HEK293 (cell line): ENCODE data around the gene PLEKHG2.

Source experiments
- CTCF ChIA-PET: fragments of 350-600 bp; formaldehyde crosslinking; extraction: SDS; loops from one replicate; lab custom pipeline; 2021; ENCODE audit warnings: antibody characterized with exemption; lab: Yijun Ruan, JAX
- POLR2A ChIA-PET: fragments of 300-600 bp; formaldehyde crosslinking; extraction: SDS; loops from one replicate; lab custom pipeline; 2020; ENCODE audit warnings: antibody characterized with exemption, inconsistent platforms; lab: Yijun Ruan, JAX
- H3K27ac ChIP-seq: fragments of 200-500 bp; sonication (Bioruptor generic); 2 replicates; pipeline ENCODE4 v1.5.1; 2014; ENCODE audit warnings: low read depth, low read length, control low read depth, inconsistent platforms; ENCODE audit errors: extremely low read depth
- H3K36me3 ChIP-seq, 2 experiments: fragments of 200-500 bp in 1 of 2; sonication (Bioruptor generic) in 1 of 2; 1 replicate in 1 of 2; 2 replicates in 1 of 2; pipeline ENCODE4 v1.5.1; 2014 to 2017; ENCODE audit warnings: inconsistent platforms in 2 of 2, low read length in 2 of 2; ENCODE audit not compliant: control insufficient read depth in 2 of 2, insufficient read depth in 1 of 2
- H3K4me1 ChIP-seq: fragments of 200-500 bp; sonication (Bioruptor generic); 2 replicates; pipeline ENCODE4 v1.5.1; 2014; ENCODE audit warnings: mild to moderate bottlenecking, low read length, inconsistent platforms; ENCODE audit not compliant: control insufficient read depth, insufficient read depth
- H3K4me3 ChIP-seq: 2 replicates; pipeline ENCODE4 v1.5.1; 2011; ENCODE audit warnings: low read depth, mild to moderate bottlenecking, control low read depth, low read length, moderate library complexity
- H3K9me3 ChIP-seq: fragments of 200-500 bp; sonication (Bioruptor generic); 2 replicates; pipeline ENCODE4 v1.5.1; 2014; ENCODE audit warnings: low read depth, low read length, inconsistent platforms; ENCODE audit not compliant: control insufficient read depth, insufficient read depth
- AEBP2 ChIP-seq: fragments of 450-650 bp; formaldehyde crosslinking; IDR thresholded peaks from 2 replicates; pipeline ENCODE4 v1.5.1; 2016; ENCODE audit warnings: missing biosample characterization, missing genetic modification characterization, borderline replicate concordance
- OVOL3 ChIP-seq: fragments of 450-650 bp; formaldehyde crosslinking; IDR thresholded peaks from 2 replicates; pipeline ENCODE4 v1.5.1; 2016; ENCODE audit warnings: missing biosample characterization, missing genetic modification characterization
- TCF7L2 ChIP-seq: IDR thresholded peaks from 2 replicates; pipeline ENCODE4 v1.6.1; 2011; ENCODE audit warnings: low read depth, mild to moderate bottlenecking, inconsistent platforms, low read length, moderate library complexity, borderline replicate concordance
- ZBTB48 ChIP-seq: fragments of 450-650 bp; formaldehyde crosslinking; IDR thresholded peaks from 2 replicates; pipeline ENCODE4 v1.5.1; 2016; ENCODE audit warnings: missing biosample characterization, missing genetic modification characterization
- ZBTB7A ChIP-seq: fragments of 450-650 bp; formaldehyde crosslinking; IDR thresholded peaks from 2 replicates; pipeline ENCODE4 v1.5.1; 2016; ENCODE audit warnings: low read depth, missing biosample characterization, missing genetic modification characterization
- ZNF146 ChIP-seq: fragments of 450-650 bp; formaldehyde crosslinking; IDR thresholded peaks from 2 replicates; pipeline ENCODE4 v1.5.1; 2016; ENCODE audit warnings: missing biosample characterization, missing genetic modification characterization
- ZNF174 ChIP-seq: fragments of 450-650 bp; formaldehyde crosslinking; IDR thresholded peaks from 2 replicates; pipeline ENCODE4 v1.5.0; 2017; ENCODE audit warnings: missing biosample characterization, mild to moderate bottlenecking, missing genetic modification characterization
- ZNF423 ChIP-seq: fragments of 450-650 bp; formaldehyde crosslinking; IDR thresholded peaks from 2 replicates; pipeline ENCODE4 v1.5.1; 2016; ENCODE audit warnings: missing biosample characterization, missing genetic modification characterization
- ZNF530 ChIP-seq: fragments of 450-650 bp; formaldehyde crosslinking; IDR thresholded peaks from 2 replicates; pipeline ENCODE4 v1.5.1; 2016; ENCODE audit warnings: low read depth, missing biosample characterization, missing genetic modification characterization
- ZNF544 ChIP-seq: fragments of 450-650 bp; formaldehyde crosslinking; IDR thresholded peaks from 2 replicates; pipeline ENCODE4 v1.5.0; 2017; ENCODE audit warnings: missing biosample characterization, missing genetic modification characterization
- ZNF548 ChIP-seq: fragments of 450-650 bp; formaldehyde crosslinking; IDR thresholded peaks from 2 replicates; pipeline ENCODE4 v1.5.1; 2016; ENCODE audit warnings: missing biosample characterization, missing genetic modification characterization
- ZNF658 ChIP-seq: fragments of 450-650 bp; formaldehyde crosslinking; IDR thresholded peaks from 2 replicates; pipeline ENCODE4; 2016; ENCODE audit warnings: missing biosample characterization, missing genetic modification characterization
- ZNF768 ChIP-seq: fragments of 450-650 bp; formaldehyde crosslinking; IDR thresholded peaks from 2 replicates; pipeline ENCODE4 v1.5.1; 2018; ENCODE audit warnings: missing biosample characterization, mild to moderate bottlenecking, missing genetic modification characterization
- ZSCAN30 ChIP-seq: fragments of 450-650 bp; IDR thresholded peaks from 2 replicates; pipeline ENCODE4 v1.5.1; 2018; ENCODE audit warnings: missing biosample characterization, mild to moderate bottlenecking, missing genetic modification characterization, moderate library complexity
- ZSCAN4 ChIP-seq: fragments of 450-650 bp; formaldehyde crosslinking; IDR thresholded peaks from 2 replicates; pipeline ENCODE4 v1.5.1; 2017; ENCODE audit warnings: missing biosample characterization, missing genetic modification characterization
- ZSCAN5A ChIP-seq: fragments of 450-650 bp; formaldehyde crosslinking; IDR thresholded peaks from 2 replicates; pipeline ENCODE4 v1.5.1; 2016; ENCODE audit warnings: missing biosample characterization, missing genetic modification characterization
- TF ChIP-seq, protein P1 (sequence below): fragments of 450-650 bp; formaldehyde crosslinking; IDR thresholded peaks from 2 replicates; pipeline ENCODE4 v1.5.1; 2017; ENCODE audit warnings: missing biosample characterization, missing genetic modification characterization
- TF ChIP-seq, protein P2 (sequence below): fragments of 450-650 bp; formaldehyde crosslinking; IDR thresholded peaks from 2 replicates; pipeline ENCODE4 v1.5.1; 2016; ENCODE audit warnings: missing biosample characterization, missing genetic modification characterization
- TF ChIP-seq, protein P3 (sequence below): fragments of 450-650 bp; formaldehyde crosslinking; IDR thresholded peaks from 2 replicates; pipeline ENCODE4 v1.5.1; 2016; ENCODE audit warnings: missing biosample characterization, missing genetic modification characterization
- TF ChIP-seq, protein P4 (sequence below): fragments of 450-650 bp; formaldehyde crosslinking; conservative IDR thresholded peaks from 2 replicates; pipeline ENCODE4 v1.5.1; 2016; ENCODE audit warnings: low read depth, missing biosample characterization, missing genetic modification characterization

PLEKHG2 gene

GRCh38 chr19:39410831-39411080 is 1.7 kb upstream of the PLEKHG2 start (continued):
- TF ChIP-seq ZSCAN4 (tag by site-specific recombination), result no peak

GRCh38 chr19:39411081-39411831 is 1.2 kb upstream of the PLEKHG2 start:
- no peaks in the 10 kb centered on the region for H3K9me3 ChIP-seq
- peaks cover 12 to 17% of the 10 kb centered on the region in 2 experiments; a peak in 2 of 3 replicates for H3K36me3 ChIP-seq
- peak overlapping the region; percentile 58; the same call in 1 of the 2 replicates for H3K27ac ChIP-seq
- H3K4me1 ChIP-seq, result peaks cover 41% of the 10 kb centered on the region
- no peak overlapping the region for H3K4me3 ChIP-seq
- ChIA-PET CTCF (interaction anchor here (0.5 to 2.4 kb wide), 59 partner anchors 8 to 681 kb away, joined by 3 to 144 read pairs (median 4); partner anchors contain the start of genes EID2, EID2B, FBXO17 and GMFG), POLR2A (interaction anchor here (0.5 to 2.4 kb wide), 7 partner anchors 9 to 29 kb away, joined by 3 to 57 read pairs (median 14); partner anchors contain the start of genes MED29, PAF1 and RPS16)
- TF ChIP-seq OVOL3, result no peak
- no peak for TF ChIP-seq ZNF768 (tag by site-specific recombination)
- no peak for TF ChIP-seq ZSCAN5A (tag by site-specific recombination)
- no peak; the same call in 1 of the 2 replicates for TF ChIP-seq ZBTB48 (tag by site-specific recombination)
- TF ChIP-seq, protein P1, sequence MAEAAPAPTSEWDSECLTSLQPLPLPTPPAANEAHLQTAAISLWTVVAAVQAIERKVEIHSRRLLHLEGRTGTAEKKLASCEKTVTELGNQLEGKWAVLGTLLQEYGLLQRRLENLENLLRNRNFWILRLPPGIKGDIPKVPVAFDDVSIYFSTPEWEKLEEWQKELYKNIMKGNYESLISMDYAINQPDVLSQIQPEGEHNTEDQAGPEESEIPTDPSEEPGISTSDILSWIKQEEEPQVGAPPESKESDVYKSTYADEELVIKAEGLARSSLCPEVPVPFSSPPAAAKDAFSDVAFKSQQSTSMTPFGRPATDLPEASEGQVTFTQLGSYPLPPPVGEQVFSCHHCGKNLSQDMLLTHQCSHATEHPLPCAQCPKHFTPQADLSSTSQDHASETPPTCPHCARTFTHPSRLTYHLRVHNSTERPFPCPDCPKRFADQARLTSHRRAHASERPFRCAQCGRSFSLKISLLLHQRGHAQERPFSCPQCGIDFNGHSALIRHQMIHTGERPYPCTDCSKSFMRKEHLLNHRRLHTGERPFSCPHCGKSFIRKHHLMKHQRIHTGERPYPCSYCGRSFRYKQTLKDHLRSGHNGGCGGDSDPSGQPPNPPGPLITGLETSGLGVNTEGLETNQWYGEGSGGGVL (tag by site-specific recombination), result no peak
- no peak for TF ChIP-seq ZNF548 (tag by site-specific recombination)
- no peak for TF ChIP-seq ZNF530 (tag by site-specific recombination)
- TF ChIP-seq ZNF658 (tag by site-specific recombination), result no peak
- no peak for TF ChIP-seq AEBP2
- TF ChIP-seq ZNF423 (tag by site-specific recombination), result no peak
- TF ChIP-seq ZNF544 (tag by site-specific recombination), result no peak
- no peak for TF ChIP-seq TCF7L2
- TF ChIP-seq, protein P2, sequence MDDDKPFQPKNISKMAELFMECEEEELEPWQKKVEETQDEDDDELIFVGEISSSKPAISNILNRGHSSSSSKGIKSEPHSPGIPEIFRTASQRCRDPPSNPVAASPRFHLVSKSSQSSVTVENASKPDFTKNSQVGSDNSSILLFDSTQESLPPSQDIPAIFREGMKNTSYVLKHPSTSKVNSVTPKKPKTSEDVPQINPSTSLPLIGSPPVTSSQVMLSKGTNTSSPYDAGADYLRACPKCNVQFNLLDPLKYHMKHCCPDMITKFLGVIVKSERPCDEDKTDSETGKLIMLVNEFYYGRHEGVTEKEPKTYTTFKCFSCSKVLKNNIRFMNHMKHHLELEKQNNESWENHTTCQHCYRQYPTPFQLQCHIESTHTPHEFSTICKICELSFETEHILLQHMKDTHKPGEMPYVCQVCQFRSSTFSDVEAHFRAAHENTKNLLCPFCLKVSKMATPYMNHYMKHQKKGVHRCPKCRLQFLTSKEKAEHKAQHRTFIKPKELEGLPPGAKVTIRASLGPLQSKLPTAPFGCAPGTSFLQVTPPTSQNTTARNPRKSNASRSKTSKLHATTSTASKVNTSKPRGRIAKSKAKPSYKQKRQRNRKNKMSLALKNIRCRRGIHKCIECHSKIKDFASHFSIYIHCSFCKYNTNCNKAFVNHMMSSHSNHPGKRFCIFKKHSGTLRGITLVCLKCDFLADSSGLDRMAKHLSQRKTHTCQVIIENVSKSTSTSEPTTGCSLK (tag by site-specific recombination), result no peak
- TF ChIP-seq, protein P3, sequence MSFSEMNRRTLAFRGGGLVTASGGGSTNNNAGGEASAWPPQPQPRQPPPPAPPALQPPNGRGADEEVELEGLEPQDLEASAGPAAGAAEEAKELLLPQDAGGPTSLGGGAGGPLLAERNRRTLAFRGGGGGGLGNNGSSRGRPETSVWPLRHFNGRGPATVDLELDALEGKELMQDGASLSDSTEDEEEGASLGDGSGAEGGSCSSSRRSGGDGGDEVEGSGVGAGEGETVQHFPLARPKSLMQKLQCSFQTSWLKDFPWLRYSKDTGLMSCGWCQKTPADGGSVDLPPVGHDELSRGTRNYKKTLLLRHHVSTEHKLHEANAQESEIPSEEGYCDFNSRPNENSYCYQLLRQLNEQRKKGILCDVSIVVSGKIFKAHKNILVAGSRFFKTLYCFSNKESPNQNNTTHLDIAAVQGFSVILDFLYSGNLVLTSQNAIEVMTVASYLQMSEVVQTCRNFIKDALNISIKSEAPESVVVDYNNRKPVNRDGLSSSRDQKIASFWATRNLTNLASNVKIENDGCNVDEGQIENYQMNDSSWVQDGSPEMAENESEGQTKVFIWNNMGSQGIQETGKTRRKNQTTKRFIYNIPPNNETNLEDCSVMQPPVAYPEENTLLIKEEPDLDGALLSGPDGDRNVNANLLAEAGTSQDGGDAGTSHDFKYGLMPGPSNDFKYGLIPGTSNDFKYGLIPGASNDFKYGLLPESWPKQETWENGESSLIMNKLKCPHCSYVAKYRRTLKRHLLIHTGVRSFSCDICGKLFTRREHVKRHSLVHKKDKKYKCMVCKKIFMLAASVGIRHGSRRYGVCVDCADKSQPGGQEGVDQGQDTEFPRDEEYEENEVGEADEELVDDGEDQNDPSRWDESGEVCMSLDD, result no peak
- no peak for TF ChIP-seq ZNF146 (tag by site-specific recombination)
- TF ChIP-seq ZNF174 (tag by site-specific recombination), result no peak
- TF ChIP-seq ZSCAN30 (tag by site-specific recombination), result no peak
- 0 out of 2 replicates have a peak, but pooled peaks have one; percentile 5 for TF ChIP-seq ZBTB7A (tag by site-specific recombination)
- TF ChIP-seq, protein P4, sequence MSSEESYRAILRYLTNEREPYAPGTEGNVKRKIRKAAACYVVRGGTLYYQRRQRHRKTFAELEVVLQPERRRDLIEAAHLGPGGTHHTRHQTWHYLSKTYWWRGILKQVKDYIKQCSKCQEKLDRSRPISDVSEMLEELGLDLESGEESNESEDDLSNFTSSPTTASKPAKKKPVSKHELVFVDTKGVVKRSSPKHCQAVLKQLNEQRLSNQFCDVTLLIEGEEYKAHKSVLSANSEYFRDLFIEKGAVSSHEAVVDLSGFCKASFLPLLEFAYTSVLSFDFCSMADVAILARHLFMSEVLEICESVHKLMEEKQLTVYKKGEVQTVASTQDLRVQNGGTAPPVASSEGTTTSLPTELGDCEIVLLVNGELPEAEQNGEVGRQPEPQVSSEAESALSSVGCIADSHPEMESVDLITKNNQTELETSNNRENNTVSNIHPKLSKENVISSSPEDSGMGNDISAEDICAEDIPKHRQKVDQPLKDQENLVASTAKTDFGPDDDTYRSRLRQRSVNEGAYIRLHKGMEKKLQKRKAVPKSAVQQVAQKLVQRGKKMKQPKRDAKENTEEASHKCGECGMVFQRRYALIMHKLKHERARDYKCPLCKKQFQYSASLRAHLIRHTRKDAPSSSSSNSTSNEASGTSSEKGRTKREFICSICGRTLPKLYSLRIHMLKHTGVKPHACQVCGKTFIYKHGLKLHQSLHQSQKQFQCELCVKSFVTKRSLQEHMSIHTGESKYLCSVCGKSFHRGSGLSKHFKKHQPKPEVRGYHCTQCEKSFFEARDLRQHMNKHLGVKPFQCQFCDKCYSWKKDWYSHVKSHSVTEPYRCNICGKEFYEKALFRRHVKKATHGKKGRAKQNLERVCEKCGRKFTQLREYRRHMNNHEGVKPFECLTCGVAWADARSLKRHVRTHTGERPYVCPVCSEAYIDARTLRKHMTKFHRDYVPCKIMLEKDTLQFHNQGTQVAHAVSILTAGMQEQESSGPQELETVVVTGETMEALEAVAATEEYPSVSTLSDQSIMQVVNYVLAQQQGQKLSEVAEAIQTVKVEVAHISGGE (tag by site-specific recombination), result 0 out of 2 replicates have a peak, but pooled peaks have one; percentile 39
